ENCODE results near the gene CARD10. TPM values are rescaled to one million over a fixed set of nuclear protein-coding genes. Genes with fewer than 3 reads are reported as not detected.

Gene CARD10
- total RNA-seq, 1 experiment from 2014 or later = 22.7 TPM

DNA sequence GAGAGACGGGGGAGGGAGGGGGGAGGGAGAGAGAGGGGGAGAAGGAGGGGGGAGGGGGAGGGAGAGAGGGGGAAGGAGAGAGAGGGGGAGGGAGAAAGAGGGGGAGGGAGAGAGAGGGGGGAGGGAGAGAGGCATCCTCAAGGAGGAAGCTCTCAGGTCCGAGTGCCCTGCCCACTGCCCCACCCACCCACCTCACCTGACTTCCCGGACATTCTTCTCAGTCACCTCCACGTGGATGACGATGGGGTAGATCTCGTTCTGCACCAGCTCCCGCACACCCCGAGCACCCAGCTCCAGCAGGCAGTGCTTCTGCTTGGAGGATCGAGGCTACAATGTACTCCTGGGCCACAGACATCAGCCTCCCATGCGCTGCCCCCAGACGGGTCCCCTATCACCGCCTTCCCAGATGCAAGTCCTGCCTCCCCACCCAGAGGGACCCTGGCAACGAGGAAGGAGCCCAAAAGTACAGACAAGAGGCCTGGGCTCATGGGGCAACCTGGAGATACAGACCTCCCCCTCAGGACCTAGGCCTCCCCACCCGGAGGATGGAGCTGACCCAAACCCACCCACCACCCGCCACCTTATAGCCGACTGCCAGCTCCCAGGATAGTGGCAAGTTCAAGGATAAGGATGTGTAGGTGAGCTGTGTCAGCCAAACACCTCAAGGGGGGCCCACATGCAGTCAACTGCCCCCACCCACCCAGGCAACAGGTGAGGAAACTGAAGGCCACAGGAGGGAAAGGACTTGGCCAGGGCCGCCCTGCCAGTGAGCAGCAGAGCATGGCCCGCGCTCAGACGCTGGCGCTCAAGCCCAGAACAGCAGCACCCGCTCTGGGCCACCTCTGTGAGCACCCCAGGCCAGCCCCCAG is 27.4 kb downstream of the CARD10 start:
- Mint-ChIP-seq H3K27me3 (ENCODE audit: insufficient read depth, unreplicated experiment) (no peaks in the 10 kb centered on the region), H3K9me3 (ENCODE audit: unreplicated experiment) (no peaks in the 10 kb centered on the region), H3K36me3 (ENCODE audit: insufficient read depth, unreplicated experiment) (peaks cover 8% of the 10 kb centered on the region), H3K4me1 (ENCODE audit: insufficient read depth, unreplicated experiment) (peaks cover 10% of the 10 kb centered on the region), H3K27ac (ENCODE audit: low read depth, unreplicated experiment) (no peak overlapping the region), H3K4me3 (ENCODE audit: unreplicated experiment) (no peak overlapping the region)
- ChIA-PET POLR2A (no interaction called here), CTCF (interaction anchor here (0.5 to 1.3 kb wide), 3 partner anchors 19 to 473 kb away, joined by 3 to 7 read pairs (median 5); no protein-coding TSS in a partner anchor)
- BruUV-seq (replicated peaks) = no TSS peak
- intact Hi-C loops (cut with micrococcal nuclease) = no loop called here
- TF ChIP-seq CTCF (IDR thresholded peaks at IDR 0.05; ENCODE audit: unreplicated experiment) = no peak
- no peak for DNase-seq (ENCODE audit: unreplicated experiment)

DNA sequence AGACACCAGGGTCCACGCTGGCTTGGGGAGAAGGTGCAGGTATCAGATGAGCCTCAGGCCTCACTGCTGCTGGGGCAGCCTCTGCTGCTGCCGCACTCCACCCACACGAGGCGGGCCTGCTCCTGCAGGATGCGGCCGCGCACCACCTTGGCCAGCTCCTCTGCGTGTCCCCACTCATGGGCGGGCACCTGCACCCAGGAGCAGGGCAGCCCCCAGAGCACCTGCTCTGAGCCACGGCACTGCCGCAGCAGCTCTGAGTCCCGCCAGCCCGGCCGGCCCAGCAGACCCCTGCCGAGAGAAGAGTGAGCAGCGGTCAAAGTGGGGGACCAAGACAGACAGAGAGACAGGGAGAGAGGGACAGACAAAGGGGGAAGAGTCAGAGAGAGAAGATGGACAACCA is 28.1 kb downstream of the CARD10 start:
- BruUV-seq (replicated peaks) = no TSS peak
- Mint-ChIP-seq H3K4me3 (ENCODE audit: unreplicated experiment) (no peak overlapping the region), H3K36me3 (ENCODE audit: insufficient read depth, unreplicated experiment) (peaks cover 8% of the 10 kb centered on the region), H3K27ac (ENCODE audit: low read depth, unreplicated experiment) (no peak overlapping the region), H3K27me3 (ENCODE audit: insufficient read depth, unreplicated experiment) (no peaks in the 10 kb centered on the region), H3K9me3 (ENCODE audit: unreplicated experiment) (no peaks in the 10 kb centered on the region), H3K4me1 (ENCODE audit: insufficient read depth, unreplicated experiment) (peaks cover 13% of the 10 kb centered on the region)
- intact Hi-C loops (cut with micrococcal nuclease) = no loop called here
- ChIA-PET CTCF (no interaction called here), POLR2A (no interaction called here)
- TF ChIP-seq CTCF (IDR thresholded peaks at IDR 0.05; ENCODE audit: unreplicated experiment) = no peak
- DNase-seq (ENCODE audit: unreplicated experiment) = no peak

GRCh38 chr22:37489983-37490382 is 29.2 kb downstream of the CARD10 start:
- Mint-ChIP-seq H3K27me3 (ENCODE audit: insufficient read depth, unreplicated experiment) (no peaks in the 10 kb centered on the region), H3K4me3 (ENCODE audit: unreplicated experiment) (no peak overlapping the region), H3K36me3 (ENCODE audit: insufficient read depth, unreplicated experiment) (peaks cover 8% of the 10 kb centered on the region), H3K4me1 (ENCODE audit: insufficient read depth, unreplicated experiment) (peaks cover 13% of the 10 kb centered on the region), H3K9me3 (ENCODE audit: unreplicated experiment) (no peaks in the 10 kb centered on the region), H3K27ac (ENCODE audit: low read depth, unreplicated experiment) (no peak overlapping the region)
- TF ChIP-seq CTCF (IDR thresholded peaks at IDR 0.05; ENCODE audit: unreplicated experiment) = no peak
- POLR2A ChIA-PET = no interaction called here
- BruUV-seq (replicated peaks) = no TSS peak
- no peak for DNase-seq (ENCODE audit: unreplicated experiment)
- CTCF ChIA-PET = interaction anchor here (0.6 to 0.7 kb wide), 2 partner anchors 18 to 195 kb away, joined by 4 to 5 read pairs; no protein-coding TSS in a partner anchor
- intact Hi-C loops (cut with micrococcal nuclease) = no loop called here

DNA sequence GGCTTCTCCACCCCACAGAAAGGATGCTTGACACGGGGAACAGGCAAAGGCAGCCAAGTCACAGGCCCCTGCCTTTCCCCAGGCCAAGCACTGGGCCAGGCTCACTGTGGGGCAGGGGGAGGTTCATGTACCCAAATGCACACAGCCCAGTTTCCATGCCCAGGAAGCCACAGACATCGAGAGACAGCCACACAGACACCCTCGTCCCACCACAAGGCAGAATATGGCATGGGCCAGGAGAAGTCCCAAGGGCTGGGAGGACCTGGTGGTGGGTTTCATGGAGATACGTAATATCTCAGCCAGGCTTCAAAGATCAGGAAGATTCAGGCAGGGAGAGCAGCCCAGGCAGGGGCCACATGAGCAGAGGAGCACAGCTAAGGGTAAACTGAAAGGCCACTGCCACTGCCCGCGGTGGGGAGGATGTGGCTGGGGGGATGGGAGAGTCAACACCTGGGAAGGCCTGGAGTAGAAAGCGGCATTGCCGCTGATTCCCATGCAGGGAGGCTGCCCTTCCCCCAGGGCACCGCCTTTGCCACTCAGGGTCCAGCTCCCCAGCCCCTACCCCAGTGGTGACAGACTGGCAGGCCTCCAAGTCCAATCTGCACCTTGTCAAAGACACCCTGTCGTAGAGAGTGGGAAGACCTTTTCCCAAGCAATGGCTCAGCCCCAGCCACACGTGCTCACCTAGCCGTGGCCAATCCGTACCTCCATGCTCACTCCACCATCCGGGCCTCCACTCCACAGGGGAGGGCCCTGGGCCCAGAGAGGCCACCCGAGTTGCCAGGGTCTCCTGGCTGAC is 30.7 kb downstream of the CARD10 start:
- no peak for TF ChIP-seq CTCF (IDR thresholded peaks at IDR 0.05; ENCODE audit: unreplicated experiment)
- H3K4me1 Mint-ChIP-seq (ENCODE audit: insufficient read depth, unreplicated experiment) = peaks cover 13% of the 10 kb centered on the region
- H3K4me3 Mint-ChIP-seq (ENCODE audit: unreplicated experiment) = no peak overlapping the region
- BruUV-seq (replicated peaks) = no TSS peak
- intact Hi-C loops (cut with micrococcal nuclease) = no loop called here
- POLR2A ChIA-PET = no interaction called here
- no peaks in the 10 kb centered on the region for H3K9me3 Mint-ChIP-seq (ENCODE audit: unreplicated experiment)
- CTCF ChIA-PET = interaction anchor here (0.6 to 1.6 kb wide), 4 partner anchors 16 to 206 kb away, joined by 3 to 4 read pairs (median 3); no protein-coding TSS in a partner anchor
- H3K27me3 Mint-ChIP-seq (ENCODE audit: insufficient read depth, unreplicated experiment) = no peaks in the 10 kb centered on the region
- H3K36me3 Mint-ChIP-seq (ENCODE audit: insufficient read depth, unreplicated experiment) = peaks cover 8% of the 10 kb centered on the region
- no peak overlapping the region for H3K27ac Mint-ChIP-seq (ENCODE audit: low read depth, unreplicated experiment)
- DNase-seq (ENCODE audit: unreplicated experiment) = no peak
